GM21423 (cell line): ENCODE results near the gene PPID.
"Not testable (repeated sequence)": the region's sequence is repeated elsewhere in the genome, so short reads cannot be mapped to it uniquely, and the experiment has no call there.

Experiments used
- ATAC-seq: cut with Tn5 transposase; IDR thresholded peaks from one replicate; pipeline ENCODE4 v1.9.1; 2021; ENCODE audit warnings: mild to moderate bottlenecking, moderate library complexity; ENCODE audit not compliant: unreplicated experiment

PPID gene

DNA sequence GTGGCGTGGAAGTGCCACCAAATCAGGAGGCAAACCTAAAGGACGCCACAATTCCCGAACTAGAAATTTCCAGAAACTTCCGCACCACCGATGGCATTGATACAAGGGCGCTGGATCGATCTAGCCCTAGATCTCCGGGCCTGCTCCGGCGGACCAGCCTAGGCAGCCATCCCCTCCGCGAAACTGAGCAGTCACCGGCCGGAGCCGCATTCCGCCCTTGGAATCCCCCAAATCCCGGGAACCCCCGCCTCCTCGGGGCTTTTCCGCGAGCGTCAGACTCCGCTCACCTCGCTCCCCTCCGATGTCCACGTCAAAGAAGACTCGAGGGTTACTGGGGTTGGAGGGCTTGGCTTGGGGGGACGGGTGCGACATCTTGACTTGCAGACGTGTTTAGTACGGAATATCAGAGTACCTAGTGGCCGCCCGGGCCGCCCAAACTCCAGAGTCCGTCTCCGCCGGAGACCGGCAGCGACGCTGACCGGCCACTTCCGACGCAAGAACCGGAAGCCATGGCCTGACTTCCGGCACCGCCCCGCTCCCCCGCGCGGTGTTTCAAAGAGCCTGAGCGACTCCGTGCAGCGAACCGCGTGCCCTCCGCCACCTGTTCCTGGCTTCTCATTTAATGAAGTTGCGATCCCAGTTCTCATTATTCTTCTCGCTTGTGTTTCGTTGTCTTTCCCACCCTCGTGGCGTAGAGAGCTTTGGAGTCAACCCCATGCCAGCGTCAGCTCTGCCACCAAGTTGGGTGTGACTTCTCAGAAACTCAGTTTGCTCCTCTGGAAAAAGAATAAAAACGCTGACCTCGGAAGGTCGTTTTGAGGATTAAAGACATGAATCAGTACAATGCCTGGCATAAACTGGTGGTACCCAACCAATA, at the start of gene PPID:
Gene PPID, minus strand, starts transcription at position 480 of the 877 bp plus-strand sequence. Its CDS starts 108 bp downstream, at position 372.
- peak; percentile 99 for ATAC-seq

DNA sequence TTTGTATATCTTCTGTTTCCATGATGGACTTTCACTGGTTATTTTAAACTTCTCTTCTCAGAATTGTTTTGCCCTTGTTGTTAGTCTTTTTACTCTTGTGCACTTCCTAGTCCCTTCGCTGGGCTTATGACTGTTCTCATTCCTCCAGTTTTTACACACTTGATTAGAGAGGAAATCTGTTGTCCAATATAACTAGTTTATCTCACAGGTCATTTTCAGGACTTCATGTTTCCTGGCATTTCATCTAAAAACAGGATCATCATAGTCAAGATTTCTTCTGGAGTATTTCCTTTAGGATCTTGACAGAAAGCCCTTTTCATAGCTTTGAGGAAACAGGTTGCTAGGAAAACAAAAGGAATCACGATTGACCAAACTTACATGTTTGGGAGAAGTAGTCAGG, 48.6 kb upstream of the PPID start:
- ATAC-seq, result no peak

DNA sequence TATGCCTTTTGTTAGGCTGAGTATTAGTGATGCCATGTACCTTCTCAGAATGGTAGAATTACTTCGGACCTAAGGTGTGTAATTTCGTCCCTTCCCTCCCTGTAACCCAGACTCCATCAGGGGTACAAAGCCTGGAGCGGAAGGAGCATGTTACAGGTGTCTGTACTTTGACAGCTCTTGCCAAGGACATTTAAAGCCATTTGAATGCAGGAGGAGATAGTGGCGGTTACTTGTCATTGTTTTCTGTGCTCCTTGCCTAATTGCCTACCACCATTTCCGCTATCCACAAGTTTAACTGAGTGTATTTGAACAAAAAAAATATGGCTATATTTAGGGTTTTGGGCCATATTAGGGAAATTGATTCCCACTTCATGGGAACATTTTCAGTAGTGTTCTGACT, 47.5 kb upstream of the PPID start:
- no peak for ATAC-seq

DNA sequence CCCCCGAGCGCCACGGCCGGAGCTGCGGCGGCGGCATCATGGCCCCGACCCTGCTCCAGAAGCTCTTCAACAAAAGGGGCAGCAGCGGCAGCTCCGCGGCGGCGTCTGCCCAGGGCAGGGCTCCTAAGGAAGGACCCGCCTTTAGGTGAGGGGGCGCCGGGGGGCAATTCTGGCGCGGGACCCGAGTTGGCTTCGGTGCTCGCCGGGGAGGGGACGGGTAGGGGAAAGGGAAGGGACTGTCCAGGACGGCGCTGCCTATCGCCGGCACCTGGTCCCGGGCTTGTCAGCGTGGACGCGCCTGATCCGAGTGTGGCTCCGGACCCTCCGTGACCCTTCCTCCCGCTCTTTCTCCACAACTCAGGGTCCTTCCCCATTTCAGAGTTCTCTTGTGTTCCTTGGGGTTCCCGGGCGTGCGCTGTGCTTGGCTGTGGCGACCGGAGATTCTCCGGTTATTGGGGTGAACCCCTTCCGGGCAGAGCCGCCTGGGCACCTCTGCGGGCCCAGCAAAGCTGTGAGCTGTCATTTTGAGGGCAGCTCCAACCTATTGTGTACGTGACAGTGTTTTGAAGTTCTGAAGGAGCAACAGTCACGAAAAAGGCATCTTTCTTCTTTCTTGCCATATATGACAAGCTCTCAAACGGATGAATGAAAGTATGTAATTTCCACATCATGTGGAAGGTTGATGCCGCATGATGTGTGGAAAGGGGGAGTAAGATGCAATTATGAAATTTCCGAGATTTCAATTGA, 46.2 kb upstream of the PPID start:
- ATAC-seq, result peak; percentile 29

DNA sequence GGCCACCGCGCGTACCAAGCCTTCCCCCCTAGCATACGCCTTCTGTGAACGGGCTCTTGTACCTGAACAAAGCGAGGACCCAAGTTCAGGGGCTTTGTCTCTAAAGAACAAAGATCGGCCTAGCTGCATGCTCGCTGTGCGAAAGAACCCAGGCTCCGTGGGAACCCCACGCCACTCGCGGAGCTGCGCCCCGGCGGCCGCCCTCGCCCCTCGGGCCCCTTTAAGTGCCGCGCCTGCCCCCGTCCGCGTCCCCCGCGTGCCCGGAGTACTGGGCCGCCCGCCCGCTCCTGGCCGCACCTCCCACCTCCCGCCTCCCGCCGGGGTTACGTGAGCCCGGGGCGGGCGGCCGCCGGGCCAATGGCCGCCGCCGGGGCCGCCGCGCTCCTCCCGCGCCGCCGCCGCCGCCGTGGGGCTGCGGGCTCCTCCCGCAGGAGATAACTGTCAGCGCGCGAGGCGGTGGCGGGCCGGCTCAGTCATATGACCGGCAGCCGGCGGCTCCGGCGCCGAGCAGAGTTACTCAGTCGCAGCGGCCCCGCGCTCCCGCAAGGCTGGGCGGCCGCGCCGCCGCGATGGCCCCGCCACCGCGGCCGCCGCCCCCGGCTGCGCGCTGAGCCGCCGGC, 45.5 kb upstream of the PPID start, which contains the start of gene FNIP2:
Gene FNIP2, plus strand, starts transcription at position 472 of the 620 bp plus-strand sequence. CDS start 187 bp downstream, outside the sequence.
- ATAC-seq, result peak; percentile 78

DNA sequence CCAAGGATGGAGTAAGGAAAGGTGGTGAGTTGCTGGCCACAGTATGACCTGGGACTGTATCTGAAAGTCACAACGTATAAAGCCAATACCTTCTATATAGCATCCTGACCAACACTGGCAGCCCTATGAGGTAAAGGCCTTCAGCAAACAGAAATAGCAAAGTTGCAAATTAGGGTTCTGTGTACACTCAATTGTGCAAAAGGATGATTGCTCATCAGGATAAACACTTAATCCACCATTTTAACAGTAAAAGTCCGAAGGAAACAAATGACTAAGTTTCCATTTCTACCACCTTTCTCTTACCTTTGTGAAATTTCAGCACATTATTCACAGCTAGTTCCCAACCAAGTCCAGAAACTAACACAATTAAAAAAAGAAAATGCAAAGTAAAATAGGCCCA, 44.3 kb upstream of the PPID start:
- no peak for ATAC-seq

DNA sequence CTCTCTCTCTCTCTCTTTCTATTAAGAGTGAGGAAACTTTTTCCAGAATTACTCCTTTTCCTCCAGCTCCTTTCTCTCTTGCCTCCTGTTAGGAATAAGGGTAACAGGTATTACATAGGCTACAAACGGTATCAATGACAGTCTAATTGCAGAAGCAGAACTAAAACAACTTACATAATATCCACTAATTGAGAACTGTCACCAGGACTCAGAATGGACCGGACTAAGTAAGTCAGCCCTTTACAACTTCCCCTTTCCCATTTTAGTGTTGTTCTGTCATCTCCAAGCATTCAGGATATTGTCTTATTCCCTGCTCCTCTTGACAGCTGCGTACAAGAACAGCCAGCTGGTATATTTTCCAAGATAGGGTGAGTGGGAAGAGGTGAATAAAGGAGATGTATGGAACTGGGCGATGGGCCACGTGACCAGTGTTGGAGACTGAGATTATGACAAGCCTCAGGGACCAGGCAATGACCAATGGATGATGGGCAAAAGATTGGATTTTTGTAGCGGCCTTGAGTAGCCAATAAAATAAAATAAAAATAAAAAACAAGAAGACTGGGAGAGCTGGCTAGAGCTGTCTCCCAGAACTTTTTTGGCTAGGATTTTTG, 43.3 kb upstream of the PPID start:
- ATAC-seq, result no peak

DNA sequence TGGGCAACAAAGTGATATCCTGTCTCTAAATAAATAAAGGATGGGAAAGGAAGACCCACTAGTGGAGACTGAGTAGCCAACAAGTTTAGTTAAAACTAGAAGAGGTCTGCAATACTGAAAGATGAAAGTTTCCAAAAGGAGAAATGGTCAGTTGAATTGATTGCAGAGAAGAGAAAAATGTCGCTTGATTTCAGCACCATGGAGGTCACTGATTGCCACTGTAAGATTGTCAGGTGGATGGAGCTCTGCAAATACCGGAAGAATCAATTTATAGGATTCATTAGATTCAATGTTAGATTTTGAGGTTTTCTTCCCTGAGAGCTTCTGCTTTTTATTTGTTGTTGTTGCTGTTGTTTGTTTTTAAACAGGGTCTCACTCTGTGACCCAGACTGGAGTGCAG, 40.3 kb upstream of the PPID start:
- ATAC-seq, result no peak

DNA sequence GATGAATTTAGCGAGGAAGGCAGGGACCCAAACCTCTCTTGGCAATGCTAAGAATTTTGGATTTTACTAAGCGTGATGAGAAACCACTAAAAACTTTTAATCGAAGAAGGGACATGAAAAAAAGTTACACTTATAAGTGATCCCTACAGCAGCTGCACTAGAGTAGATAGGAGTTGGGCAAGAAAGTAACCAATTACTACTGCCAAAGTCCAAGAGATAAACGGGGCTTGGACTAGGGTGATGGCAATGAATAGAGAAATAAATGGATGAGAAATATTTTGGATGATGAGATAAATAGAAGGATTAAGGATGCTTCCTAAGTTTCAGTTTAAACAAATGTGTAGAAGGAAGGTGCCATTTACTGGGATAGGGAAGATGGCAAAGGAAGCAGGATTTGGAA, 39.4 kb upstream of the PPID start:
- no peak for ATAC-seq

DNA sequence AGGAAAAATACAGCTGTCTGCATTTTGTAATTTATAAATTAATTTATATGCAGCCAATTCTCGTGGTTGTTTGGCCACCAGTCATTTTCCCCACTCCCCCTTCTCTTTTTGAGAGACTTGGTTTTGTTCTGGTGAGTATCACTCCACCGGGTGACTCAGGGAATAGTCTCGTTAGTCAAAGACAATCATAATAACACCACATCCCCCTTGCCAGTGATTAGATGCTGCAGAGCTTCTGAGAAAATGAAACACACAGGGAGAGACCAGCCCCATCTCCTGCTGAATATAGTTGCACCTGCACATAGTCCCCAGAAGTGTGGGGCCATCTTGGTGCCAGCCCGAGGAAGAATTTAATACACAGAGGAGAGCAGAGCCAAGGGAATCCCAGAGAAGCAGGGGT, 37.7 kb upstream of the PPID start:
- ATAC-seq, result no peak

DNA sequence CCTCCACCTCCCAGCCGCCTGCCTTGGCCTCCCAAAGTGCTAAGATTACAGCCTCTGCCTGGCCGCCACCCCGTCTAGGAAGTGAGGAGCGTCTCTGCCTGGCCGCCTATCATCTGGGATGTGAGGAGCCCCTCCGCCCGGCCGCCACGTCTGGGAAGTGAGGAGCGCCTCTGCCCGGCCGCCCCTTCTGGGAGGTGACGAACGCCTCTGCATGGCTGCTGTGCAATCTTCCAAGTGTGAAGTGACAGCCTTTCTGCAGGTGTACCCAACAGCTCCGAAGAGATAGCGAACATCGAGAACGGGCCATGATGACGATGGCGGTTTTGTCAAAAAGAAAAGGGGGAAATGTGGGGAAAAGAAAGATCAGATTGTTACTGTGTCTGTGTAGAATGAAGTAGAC, 36.3 kb upstream of the PPID start:
- ATAC-seq, result not testable (repeated sequence)

DNA sequence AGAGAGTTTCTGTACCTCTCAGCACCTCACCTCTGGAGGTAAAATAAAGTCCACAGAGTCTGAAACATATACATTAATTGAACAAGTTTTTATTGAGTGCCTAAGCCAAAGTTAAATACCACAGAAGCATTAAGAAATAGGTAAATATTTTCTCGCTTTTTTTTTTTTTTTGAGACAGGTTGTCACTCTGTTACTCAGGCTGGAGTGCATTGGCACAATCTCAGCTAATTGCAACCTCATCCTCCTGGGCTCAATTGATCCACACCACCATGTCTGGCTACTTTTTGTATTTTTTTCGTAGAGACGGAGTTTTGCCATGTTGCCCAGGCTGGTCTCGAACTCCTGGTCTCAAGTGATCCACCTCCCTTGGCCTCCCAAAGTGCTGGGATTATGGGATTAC, 35.5 kb upstream of the PPID start:
- ATAC-seq, result no peak

DNA sequence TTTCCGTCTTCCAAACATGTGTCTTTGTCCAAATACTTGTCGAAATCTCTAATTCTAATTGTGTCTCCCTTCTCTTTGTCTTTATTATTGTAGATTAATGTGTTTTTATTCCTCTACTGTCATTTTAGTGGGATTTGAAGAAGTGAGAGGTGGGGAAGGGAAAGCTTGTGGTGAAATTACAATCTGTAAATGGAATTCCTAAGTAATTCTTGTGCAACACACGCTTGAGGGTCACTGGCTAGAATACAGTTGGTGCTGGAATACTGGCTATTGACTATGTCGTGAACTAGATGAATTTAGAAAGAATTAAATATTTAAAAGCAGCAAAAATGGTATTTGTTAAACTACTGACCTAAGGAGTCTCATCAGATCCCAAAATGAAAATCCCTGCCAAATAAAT, 34.9 kb upstream of the PPID start:
- ATAC-seq, result no peak

DNA sequence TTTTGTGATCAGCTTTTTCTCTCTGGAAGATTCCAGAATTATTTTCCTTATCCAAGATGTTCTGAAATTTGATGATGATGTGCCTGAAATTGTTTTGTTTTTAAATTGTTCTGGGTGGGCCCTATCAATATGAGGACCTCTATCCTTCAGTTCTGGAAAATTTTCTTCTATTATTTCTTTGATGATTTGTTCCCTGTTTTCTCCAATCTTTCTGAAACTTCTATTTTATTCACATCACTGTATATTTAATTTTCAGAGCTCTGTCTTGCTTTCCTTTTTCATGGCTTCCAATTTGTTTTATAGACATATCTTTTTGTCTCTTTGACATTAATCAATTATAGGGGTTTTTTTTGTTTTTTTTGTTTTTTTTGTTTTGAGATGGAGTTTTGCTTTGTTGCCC, 33.4 kb upstream of the PPID start:
- no peak for ATAC-seq

DNA sequence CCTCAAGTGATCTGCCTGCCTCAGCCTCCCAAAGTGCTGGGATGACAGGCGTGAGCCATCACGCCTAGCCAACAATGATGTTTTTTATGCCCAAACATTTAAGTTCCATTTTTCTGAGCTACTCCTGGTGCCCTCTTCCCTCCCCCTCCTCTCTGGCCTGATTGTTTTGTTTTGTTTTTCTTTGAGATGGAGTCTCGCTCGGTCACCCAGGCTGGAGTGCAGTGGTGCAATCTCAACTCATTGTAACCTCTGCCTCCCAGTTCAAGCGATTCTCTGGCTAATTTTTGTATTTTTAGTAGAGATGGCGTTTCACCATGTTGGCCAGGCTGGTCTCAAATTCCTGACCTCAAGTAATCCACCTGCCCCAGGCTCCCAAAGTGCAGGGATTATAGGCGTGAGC, 32.6 kb upstream of the PPID start:
- not testable (repeated sequence) for ATAC-seq

DNA sequence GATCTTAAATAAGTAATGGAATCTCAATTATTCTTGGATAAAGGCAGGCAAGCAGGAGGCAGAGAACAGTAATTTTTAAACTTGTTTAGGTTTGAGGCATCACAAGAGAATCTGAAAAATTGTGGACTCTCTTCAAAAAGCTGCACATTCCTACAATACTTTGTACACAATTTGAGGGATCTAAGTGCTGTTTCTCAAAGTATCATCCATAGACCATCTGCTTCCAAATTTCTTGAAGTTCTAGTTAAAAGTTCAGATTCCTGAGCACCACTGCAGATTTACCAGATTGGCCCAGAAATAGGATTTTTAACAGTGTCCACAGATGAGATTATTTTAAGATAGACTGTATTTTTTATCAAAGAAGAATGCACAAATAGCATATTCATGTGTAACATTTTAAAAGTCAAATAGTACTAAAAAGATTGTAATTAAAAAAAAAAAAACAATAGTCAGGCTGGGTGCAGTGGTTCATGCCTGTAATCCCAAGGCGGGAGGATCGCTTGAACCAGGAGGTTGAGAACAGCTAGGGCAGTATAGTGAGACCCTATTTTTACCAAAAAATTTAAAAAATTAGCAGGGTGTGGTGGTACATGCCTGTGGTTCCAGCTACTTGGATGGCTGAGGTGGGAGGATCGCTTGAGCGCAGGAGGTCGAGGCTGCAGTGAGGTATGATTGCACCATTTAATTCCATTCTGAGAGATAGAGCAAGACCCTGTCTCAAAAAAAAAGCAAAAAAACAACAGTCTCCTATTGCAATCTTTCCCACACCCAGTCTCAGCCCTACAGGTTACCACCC, 31.4 kb upstream of the PPID start:
- ATAC-seq, result no peak

DNA sequence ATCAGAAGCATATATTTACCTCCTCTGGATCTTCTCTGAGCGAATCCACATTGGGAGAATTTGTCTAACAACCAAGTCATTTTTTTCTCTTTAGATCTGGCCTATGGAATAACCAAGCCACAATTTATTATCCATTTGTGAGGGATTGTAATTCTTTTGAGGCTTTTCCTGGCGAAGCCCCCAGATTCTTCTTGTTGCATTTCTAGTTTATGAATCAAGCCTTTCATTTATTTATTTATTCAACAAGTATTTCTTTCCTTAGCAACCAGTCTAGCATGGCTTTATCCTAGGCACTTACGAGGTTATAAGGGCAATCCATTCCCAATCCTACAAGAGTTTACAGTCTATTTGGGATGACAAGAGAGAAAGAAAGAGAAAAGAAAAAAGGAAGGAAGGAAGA, 27.2 kb upstream of the PPID start:
- ATAC-seq, result no peak

DNA sequence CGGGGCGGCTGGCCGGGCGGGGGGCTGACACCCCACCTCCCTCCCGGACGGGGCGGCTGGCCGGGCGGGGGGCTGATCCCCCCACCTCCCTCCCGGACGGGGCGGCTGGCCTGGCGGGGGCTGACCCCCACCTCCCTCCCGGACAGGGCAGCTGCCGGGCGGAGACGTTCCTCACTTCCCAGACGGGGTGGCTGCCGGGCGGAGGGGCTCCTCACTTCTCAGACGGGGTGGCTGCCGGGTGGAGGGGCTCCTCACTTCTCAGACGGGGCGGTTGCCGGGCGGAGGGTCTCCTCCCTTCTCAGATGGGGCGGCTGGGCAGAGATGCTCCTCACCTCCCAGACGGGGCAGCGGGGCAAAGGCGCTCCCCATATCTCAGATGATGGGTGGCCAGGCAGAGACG, 23.3 kb upstream of the PPID start:
- ATAC-seq, result not testable (repeated sequence)

DNA sequence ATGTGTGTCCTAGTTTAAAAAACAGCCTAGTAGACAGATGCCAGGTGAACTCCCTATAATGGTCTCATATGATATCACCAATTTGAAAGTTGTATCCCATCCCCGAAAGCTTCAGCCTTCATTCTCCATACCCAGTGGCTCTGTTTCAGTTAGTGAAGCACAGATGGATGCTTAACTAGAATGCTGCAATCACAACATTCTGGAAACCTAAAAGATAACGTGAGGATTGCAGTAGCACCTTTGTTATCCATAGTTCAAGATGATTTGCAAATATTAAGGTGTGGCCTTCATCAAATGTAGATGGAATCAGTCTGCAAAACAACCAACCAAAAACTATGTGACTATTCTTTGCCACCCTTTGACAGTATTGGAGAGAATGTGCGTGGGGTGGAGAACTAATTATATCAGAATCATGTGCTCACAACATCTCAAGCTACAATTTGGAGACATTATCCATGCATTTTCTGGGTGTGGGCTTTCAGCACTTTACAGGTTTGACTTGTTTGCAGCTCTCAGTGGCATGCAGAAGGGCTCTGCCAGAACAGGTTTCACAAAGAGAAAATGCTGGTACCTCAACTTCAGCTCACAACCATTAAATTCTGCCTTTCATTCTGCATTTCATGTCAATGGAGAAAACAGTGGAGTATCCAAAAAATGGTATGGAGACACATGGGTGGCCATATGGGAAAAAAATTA, 18.3 kb upstream of the PPID start:
- no peak for ATAC-seq

DNA sequence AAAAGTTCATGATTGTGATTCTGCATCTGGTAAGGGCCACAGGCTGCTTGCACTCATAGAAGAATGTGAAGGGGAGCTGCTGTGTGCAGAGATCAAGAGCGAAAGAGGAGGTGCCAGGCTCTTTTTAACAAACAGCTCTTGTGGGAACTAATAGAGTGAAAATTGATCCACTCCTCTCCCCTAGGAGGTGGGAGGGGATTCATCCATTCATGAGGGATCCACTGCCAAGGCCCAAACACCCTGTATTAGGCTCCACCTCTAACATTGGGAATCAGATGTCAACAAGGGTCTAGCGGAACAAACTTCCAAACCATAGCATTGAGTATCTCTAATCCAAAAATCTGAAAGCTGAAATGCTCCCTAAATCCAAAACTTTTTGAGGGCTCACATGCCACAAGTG, 16.4 kb upstream of the PPID start:
- no peak for ATAC-seq
